WTC11 (cell line): ENCODE results near the gene NAT8L.

Experiments
- CBFB ChIP-seq: sonication (generic); formaldehyde crosslinking; IDR thresholded peaks from 2 replicates; pipeline ENCODE4 v1.8.1; 2022; ENCODE audit warnings: mild to moderate bottlenecking, low read depth, missing genetic modification reagents
- CREB1 ChIP-seq: sonication (generic); formaldehyde crosslinking; IDR thresholded peaks from 2 replicates; pipeline ENCODE4 v1.8.0; 2023; ENCODE audit warnings: mild to moderate bottlenecking, missing genetic modification reagents
- NR3C1 ChIP-seq: sonication (generic); formaldehyde crosslinking; conservative IDR thresholded peaks from 2 replicates; pipeline ENCODE4 v1.8.1; 2023; ENCODE audit warnings: low read depth, mild to moderate bottlenecking, missing genetic modification reagents
- ZNF423 ChIP-seq: fragments of 250-450 bp; sonication (Bioruptor Pico); IDR thresholded peaks from 2 replicates; pipeline ENCODE4 v2.1.2; 2022; ENCODE audit warnings: mild to moderate bottlenecking, moderate library complexity
- ZNF512 ChIP-seq: sonication (generic); formaldehyde crosslinking; IDR thresholded peaks from 2 replicates; pipeline ENCODE4 v1.8.1; 2022; ENCODE audit warnings: missing genetic modification reagents, borderline replicate concordance
- TF ChIP-seq, protein P1 (sequence below): fragments of 200-600 bp; IDR thresholded peaks from 2 replicates; pipeline ENCODE4 v1.8.0; 2022; ENCODE audit warnings: antibody characterized with exemption
- TF ChIP-seq, protein P2 (sequence below): sonication (generic); formaldehyde crosslinking; IDR thresholded peaks from 2 replicates; pipeline ENCODE4 v1.8.1; 2022; ENCODE audit warnings: mild to moderate bottlenecking, moderate library complexity, missing genetic modification reagents

GRCh38 chr4:2042204-2042946, 16.8 kb upstream of the NAT8L start:
- TF ChIP-seq CREB1 (CRISPR knock-in tag) (no peak), NR3C1 (no peak), ZNF423 (no peak), CBFB (CRISPR knock-in tag) (no peak), ZNF512 (CRISPR knock-in tag) (no peak)
- TF ChIP-seq, protein P1, sequence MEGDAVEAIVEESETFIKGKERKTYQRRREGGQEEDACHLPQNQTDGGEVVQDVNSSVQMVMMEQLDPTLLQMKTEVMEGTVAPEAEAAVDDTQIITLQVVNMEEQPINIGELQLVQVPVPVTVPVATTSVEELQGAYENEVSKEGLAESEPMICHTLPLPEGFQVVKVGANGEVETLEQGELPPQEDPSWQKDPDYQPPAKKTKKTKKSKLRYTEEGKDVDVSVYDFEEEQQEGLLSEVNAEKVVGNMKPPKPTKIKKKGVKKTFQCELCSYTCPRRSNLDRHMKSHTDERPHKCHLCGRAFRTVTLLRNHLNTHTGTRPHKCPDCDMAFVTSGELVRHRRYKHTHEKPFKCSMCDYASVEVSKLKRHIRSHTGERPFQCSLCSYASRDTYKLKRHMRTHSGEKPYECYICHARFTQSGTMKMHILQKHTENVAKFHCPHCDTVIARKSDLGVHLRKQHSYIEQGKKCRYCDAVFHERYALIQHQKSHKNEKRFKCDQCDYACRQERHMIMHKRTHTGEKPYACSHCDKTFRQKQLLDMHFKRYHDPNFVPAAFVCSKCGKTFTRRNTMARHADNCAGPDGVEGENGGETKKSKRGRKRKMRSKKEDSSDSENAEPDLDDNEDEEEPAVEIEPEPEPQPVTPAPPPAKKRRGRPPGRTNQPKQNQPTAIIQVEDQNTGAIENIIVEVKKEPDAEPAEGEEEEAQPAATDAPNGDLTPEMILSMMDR: no peak
- TF ChIP-seq, protein P2, sequence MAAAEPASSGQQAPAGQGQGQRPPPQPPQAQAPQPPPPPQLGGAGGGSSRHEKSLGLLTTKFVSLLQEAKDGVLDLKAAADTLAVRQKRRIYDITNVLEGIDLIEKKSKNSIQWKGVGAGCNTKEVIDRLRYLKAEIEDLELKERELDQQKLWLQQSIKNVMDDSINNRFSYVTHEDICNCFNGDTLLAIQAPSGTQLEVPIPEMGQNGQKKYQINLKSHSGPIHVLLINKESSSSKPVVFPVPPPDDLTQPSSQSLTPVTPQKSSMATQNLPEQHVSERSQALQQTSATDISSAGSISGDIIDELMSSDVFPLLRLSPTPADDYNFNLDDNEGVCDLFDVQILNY (CRISPR knock-in tag): no peak
